Activated CD4-positive, alpha-beta T cell treated with anti-CD3 and anti-CD28 coated beads for 36 hours (primary cell): ENCODE measurements around the gene FCHO1. TPM values are rescaled to one million over a fixed set of nuclear protein-coding genes. Genes with fewer than 3 reads are reported as not detected.
"Not testable (repeated sequence)": the region's sequence is repeated elsewhere in the genome, so short reads cannot be mapped to it uniquely, and the experiment has no call there.

Experiments used
- ATAC-seq: fragments of 200-7000 bp; cut with Tn5 transposase; one replicate; pipeline ENCODE4 v1.10.0; 2021; ENCODE audit warnings: mild to moderate bottlenecking, moderate library complexity
- CTCF ChIA-PET: fragments of 350-600 bp; sonication (Branson Sonifier 250); formaldehyde crosslinking; loops from one replicate; lab custom pipeline; 2021; ENCODE audit warnings: antibody characterized with exemption; lab: Charles Lee
- POLR2A ChIA-PET: fragments of 350-600 bp; sonication (Branson Sonifier 250); formaldehyde crosslinking; loops from one replicate; lab custom pipeline; 2021; ENCODE audit warnings: antibody characterized with exemption, inconsistent platforms; lab: Charles Lee
- DNase-seq: peaks from one replicate; pipeline ENCODE4 v3.0.0-alpha.2; 2020
- H3K27ac Mint-ChIP-seq: one replicate; pipeline ENCODE4 v1.8.0; 2021; ENCODE audit warnings: mixed read lengths
- H3K27me3 Mint-ChIP-seq: one replicate; pipeline ENCODE4 v1.8.0; 2021; ENCODE audit warnings: mixed read lengths
- H3K36me3 Mint-ChIP-seq: one replicate; pipeline ENCODE4 v1.8.0; 2021; ENCODE audit warnings: low read depth, mixed read lengths
- H3K4me1 Mint-ChIP-seq: one replicate; pipeline ENCODE4 v1.8.0; 2021; ENCODE audit warnings: mixed read lengths
- H3K4me3 Mint-ChIP-seq: one replicate; pipeline ENCODE4 v1.8.0; 2021; ENCODE audit warnings: mild to moderate bottlenecking, moderate library complexity, mixed read lengths
- H3K9me3 Mint-ChIP-seq: one replicate; pipeline ENCODE4 v1.8.0; 2021; ENCODE audit warnings: low read depth, mixed read lengths
- intact Hi-C, 2 experiments: fragments of 100-400 bp; cut with DNase I in 1 of 2; cut with micrococcal nuclease in 1 of 2; formaldehyde crosslinking; loops; one replicate each; pipeline versions ENCODE4 v1.14.2 to v1.15.1; 2022 to 2024; cut with DNase I, micrococcal nuclease
- total RNA-seq, 2 experiments: library from RNA; stranded (reverse); gene quantifications; one replicate each; pipeline ENCODE4 v1.2.3, GENCODE V29; 2021

FCHO1 gene
- total RNA-seq, 2 experiments from 2014 or later, result 50.5 to 51.8 TPM

- peaks cover 55% of the 10 kb centered on the region for H3K36me3 Mint-ChIP-seq
- ATAC-seq (no peak), DNase-seq (no peak)
- POLR2A ChIA-PET, result no interaction called here
- intact Hi-C loops, result no loop called here
- CTCF ChIA-PET, result no interaction called here
- H3K4me3 Mint-ChIP-seq, result no peak overlapping the region
- H3K27me3 Mint-ChIP-seq, result no peaks in the 10 kb centered on the region
- peaks cover 7% of the 10 kb centered on the region for H3K4me1 Mint-ChIP-seq
- H3K27ac Mint-ChIP-seq, result no peak overlapping the region
- no peaks in the 10 kb centered on the region for H3K9me3 Mint-ChIP-seq
Observed at GRCh38 chr19:17764348-17764747, 13.1 kb downstream of the FCHO1 start.

DNA sequence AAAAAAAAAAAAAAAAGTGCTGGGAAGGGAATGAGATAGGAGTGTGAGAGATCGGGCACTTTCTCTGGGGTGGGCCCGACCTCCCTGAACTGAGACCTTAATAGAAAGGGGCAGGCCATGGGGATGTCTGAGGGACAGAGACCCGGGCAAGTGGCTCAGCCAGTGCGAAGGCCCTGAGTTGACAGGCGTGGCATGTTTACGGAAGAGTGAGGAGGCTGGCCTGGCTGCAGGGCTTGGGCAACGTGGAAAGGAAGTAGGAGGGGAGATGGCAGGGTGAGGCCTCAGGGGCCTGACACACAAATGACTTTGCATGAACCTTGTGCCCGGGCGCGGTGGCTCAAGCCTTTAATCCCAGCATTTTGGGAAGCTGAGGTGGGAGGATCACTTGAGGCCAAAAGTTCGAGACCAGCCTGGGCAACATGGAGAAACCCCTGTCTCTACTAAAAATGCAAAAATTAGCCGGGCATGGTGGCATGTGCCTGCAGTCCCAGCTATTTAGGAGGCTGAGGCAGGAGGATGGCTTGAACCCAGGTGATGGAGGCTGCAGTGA is 13.9 kb downstream of the FCHO1 start:
- Mint-ChIP-seq H3K27me3 (no peaks in the 10 kb centered on the region), H3K4me3 (no peak overlapping the region), H3K36me3 (peaks cover 56% of the 10 kb centered on the region), H3K4me1 (peaks cover 7% of the 10 kb centered on the region), H3K9me3 (no peaks in the 10 kb centered on the region), H3K27ac (no peak overlapping the region)
- DNase-seq, result no peak
- CTCF ChIA-PET, result no interaction called here
- no peak for ATAC-seq
- intact Hi-C loops, result no loop called here
- POLR2A ChIA-PET, result no interaction called here

- intact Hi-C loops, result loop anchor here in 1 of 2 experiments (1.0 kb wide), 1 partner anchor 62 kb away; no protein-coding TSS in a partner anchor
- no peak overlapping the region for H3K27ac Mint-ChIP-seq
- ATAC-seq (peak; percentile 61), DNase-seq (peak; percentile 71)
- H3K4me1 Mint-ChIP-seq, result peaks cover 5% of the 10 kb centered on the region
- peaks cover 50% of the 10 kb centered on the region for H3K36me3 Mint-ChIP-seq
- no peaks in the 10 kb centered on the region for H3K9me3 Mint-ChIP-seq
- no peak overlapping the region for H3K4me3 Mint-ChIP-seq
- ChIA-PET CTCF (interaction anchor here (0.6 to 2.8 kb wide), 5 partner anchors 24 to 85 kb away, joined by 3 to 23 read pairs (median 3); no protein-coding TSS in a partner anchor), POLR2A (no interaction called here)
- H3K27me3 Mint-ChIP-seq, result no peaks in the 10 kb centered on the region
Observed at GRCh38 chr19:17766543-17767131, 15.4 kb downstream of the FCHO1 start.

DNA sequence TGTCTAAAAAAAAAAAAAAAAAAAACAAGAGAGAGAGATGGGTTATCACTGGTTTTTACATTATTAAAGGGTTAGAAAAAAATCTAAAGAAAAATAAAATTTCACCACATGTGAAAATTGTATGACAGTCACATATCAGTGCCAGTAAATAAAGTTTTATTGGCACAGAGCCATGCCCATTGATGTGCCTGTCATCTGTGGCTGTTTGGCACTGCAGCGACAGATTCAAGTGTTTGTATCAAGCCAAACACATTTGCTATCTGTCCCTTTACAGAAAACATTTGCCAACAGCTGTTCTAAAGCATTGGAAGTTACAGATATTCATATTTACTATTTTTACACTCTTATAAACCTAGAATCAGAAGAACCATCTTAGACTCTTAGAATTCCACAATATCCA is 16.3 kb downstream of the FCHO1 start:
- H3K9me3 Mint-ChIP-seq, result no peaks in the 10 kb centered on the region
- no peaks in the 10 kb centered on the region for H3K27me3 Mint-ChIP-seq
- H3K4me3 Mint-ChIP-seq, result no peak overlapping the region
- ChIA-PET POLR2A (no interaction called here), CTCF (interaction anchor here (1.0 to 2.8 kb wide), 4 partner anchors 41 to 71 kb away, joined by 4 to 23 read pairs (median 4); no protein-coding TSS in a partner anchor)
- no peak for DNase-seq
- intact Hi-C loops, result no loop called here
- H3K27ac Mint-ChIP-seq, result no peak overlapping the region
- H3K36me3 Mint-ChIP-seq, result peaks cover 51% of the 10 kb centered on the region
- H3K4me1 Mint-ChIP-seq, result peaks cover 5% of the 10 kb centered on the region
- ATAC-seq, result no peak

- intact Hi-C loops, result no loop called here
- CTCF ChIA-PET, result no interaction called here
- H3K4me3 Mint-ChIP-seq, result no peak overlapping the region
- H3K36me3 Mint-ChIP-seq, result peaks cover 44% of the 10 kb centered on the region
- H3K27me3 Mint-ChIP-seq, result no peaks in the 10 kb centered on the region
- peaks cover under 1% of the 10 kb centered on the region for H3K4me1 Mint-ChIP-seq
- no peak overlapping the region for H3K27ac Mint-ChIP-seq
- DNase-seq (no peak), ATAC-seq (no peak)
- POLR2A ChIA-PET, result no interaction called here
- no peaks in the 10 kb centered on the region for H3K9me3 Mint-ChIP-seq
Observed at GRCh38 chr19:17770613-17771012, 19.3 kb downstream of the FCHO1 start.

GRCh38 chr19:17772172-17772571 is 20.9 kb downstream of the FCHO1 start:
- peak; percentile 70 for ATAC-seq
- Mint-ChIP-seq H3K4me3 (no peak overlapping the region), H3K4me1 (peaks cover 5% of the 10 kb centered on the region), H3K27me3 (no peaks in the 10 kb centered on the region), H3K36me3 (peaks cover 37% of the 10 kb centered on the region), H3K9me3 (no peaks in the 10 kb centered on the region), H3K27ac (no peak overlapping the region)
- POLR2A ChIA-PET, result no interaction called here
- DNase-seq, result peak; percentile 41
- CTCF ChIA-PET, result interaction anchor here (0.6 kb wide), 1 partner anchor 28 kb away, joined by 3 read pairs; no protein-coding TSS in a partner anchor
- intact Hi-C loops, result no loop called here

GRCh38 chr19:17775245-17775927 is 24.1 kb downstream of the FCHO1 start:
- ATAC-seq (no peak), DNase-seq (peak; percentile 58)
- POLR2A ChIA-PET, result no interaction called here
- Mint-ChIP-seq H3K4me1 (peaks cover 10% of the 10 kb centered on the region), H3K4me3 (no peak overlapping the region), H3K9me3 (no peaks in the 10 kb centered on the region), H3K27me3 (no peaks in the 10 kb centered on the region), H3K27ac (no peak overlapping the region), H3K36me3 (peaks cover 35% of the 10 kb centered on the region)
- intact Hi-C loops, result loop anchor here in 1 of 2 experiments (2.0 to 5.0 kb wide), 2 partner anchors 58 to 71 kb away; partner anchors contain the start of gene MAP1S
- CTCF ChIA-PET, result interaction anchor here (1.0 to 1.8 kb wide), 7 partner anchors 13 to 70 kb away, joined by 3 to 7 read pairs (median 4); no protein-coding TSS in a partner anchor

DNA sequence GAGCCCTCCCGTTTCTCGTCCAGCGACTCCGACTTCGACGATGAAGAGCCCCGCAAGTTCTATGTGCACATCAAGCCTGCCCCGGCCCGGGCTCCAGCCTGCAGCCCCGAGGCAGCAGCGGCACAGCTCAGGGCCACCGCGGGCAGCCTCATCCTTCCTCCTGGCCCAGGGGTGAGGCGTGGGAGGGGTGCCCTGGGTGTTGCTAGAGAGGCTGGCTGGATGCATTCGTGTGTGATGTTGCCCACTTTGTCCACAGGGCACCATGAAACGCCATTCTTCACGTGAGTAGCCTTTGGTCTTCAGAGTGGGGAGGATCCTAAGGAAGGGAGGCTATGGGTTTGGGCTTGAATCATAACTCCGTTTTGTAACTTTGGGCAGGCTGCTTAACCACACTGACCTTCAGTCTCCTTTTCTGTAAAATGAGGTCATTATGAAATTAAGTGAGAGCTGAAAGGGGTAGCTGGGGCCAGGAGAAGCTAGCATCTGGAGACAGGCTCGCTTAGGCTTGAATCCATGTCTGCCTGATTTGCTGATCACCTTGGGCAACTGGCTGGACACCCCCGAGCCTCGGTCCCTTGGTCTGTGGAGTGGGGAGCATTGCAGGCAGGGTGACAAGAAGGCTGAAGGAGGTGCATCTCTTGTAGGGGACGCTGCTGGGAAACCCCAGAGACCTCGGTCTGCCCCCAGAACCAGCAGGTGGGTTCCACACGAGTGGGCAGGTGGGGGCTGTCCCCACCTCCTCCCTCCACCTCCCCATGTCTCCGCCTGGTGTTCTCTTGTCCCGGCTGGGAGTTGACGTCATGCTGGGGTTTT is 24.9 kb downstream of the FCHO1 start:
- CTCF ChIA-PET, result interaction anchor here (1.1 to 2.0 kb wide), 5 partner anchors 10 to 72 kb away, joined by 3 to 8 read pairs (median 5); no protein-coding TSS in a partner anchor
- Mint-ChIP-seq H3K27me3 (no peaks in the 10 kb centered on the region), H3K4me1 (peaks cover 10% of the 10 kb centered on the region), H3K27ac (peak overlapping the region; percentile 58), H3K9me3 (no peaks in the 10 kb centered on the region), H3K4me3 (no peak overlapping the region), H3K36me3 (peaks cover 33% of the 10 kb centered on the region)
- DNase-seq, result no peak
- intact Hi-C loops, result loop anchor here in 1 of 2 experiments (2.0 to 5.0 kb wide), 2 partner anchors 59 to 71 kb away; partner anchors contain the start of gene MAP1S
- ATAC-seq, result no peak
- POLR2A ChIA-PET, result no interaction called here

DNA sequence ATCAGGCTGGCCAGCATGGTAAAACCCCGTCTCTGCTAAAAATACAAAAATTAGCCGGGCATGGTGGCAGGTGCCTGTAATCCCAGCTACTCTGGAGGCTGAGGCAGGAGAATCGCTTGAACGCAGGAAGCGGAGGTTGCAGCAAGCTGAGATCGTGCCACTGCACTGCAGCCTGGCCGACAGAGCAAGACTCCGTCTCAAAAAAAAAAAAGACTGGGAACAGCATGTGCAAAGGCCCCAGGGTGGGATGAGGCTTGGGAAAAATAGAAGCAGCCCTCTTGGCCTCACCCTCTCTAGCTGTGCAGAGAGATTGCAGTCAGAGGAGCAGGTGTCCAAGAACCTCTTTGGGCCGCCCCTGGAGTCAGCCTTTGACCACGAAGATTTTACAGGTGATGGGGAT is 26.6 kb downstream of the FCHO1 start:
- ATAC-seq, H3K27me3 Mint-ChIP-seq, H3K27ac Mint-ChIP-seq, POLR2A ChIA-PET, H3K4me3 Mint-ChIP-seq, H3K9me3 Mint-ChIP-seq, DNase-seq, H3K4me1 Mint-ChIP-seq: not testable (repeated sequence)
- H3K36me3 Mint-ChIP-seq, result peaks cover 37% of the 10 kb centered on the region
- intact Hi-C loops, result loop anchor here in 1 of 2 experiments (5.0 kb wide), 1 partner anchor 61 kb away; the partner anchor contains the start of gene MAP1S
- CTCF ChIA-PET, result interaction anchor here (0.7 to 2.0 kb wide), 2 partner anchors 47 to 74 kb away, joined by 3 to 8 read pairs; no protein-coding TSS in a partner anchor

- H3K4me3 Mint-ChIP-seq, result no peak overlapping the region
- H3K27me3 Mint-ChIP-seq, result no peaks in the 10 kb centered on the region
- ChIA-PET CTCF (interaction anchor here (0.6 to 0.7 kb wide), 3 partner anchors 27 to 134 kb away, joined by 3 to 4 read pairs (median 3); partner anchors contain the start of gene FCHO1), POLR2A (no interaction called here)
- peak; percentile 79 for DNase-seq
- peaks cover 10% of the 10 kb centered on the region for H3K4me1 Mint-ChIP-seq
- peak; percentile 68 for ATAC-seq
- H3K27ac Mint-ChIP-seq, result no peak overlapping the region
- H3K9me3 Mint-ChIP-seq, result no peaks in the 10 kb centered on the region
- intact Hi-C loops, result loop anchor here in 1 of 2 experiments (5.0 kb wide), 1 partner anchor 61 kb away; the partner anchor contains the start of gene MAP1S
- peaks cover 32% of the 10 kb centered on the region for H3K36me3 Mint-ChIP-seq
Observed at GRCh38 chr19:17778251-17778967, 27.1 kb downstream of the FCHO1 start.
